HG02970 (cell line): ENCODE results near the gene KMT5B.

Experiments
- ATAC-seq: cut with Tn5 transposase; IDR thresholded peaks from one replicate; pipeline ENCODE4 v1.9.1; 2021; ENCODE audit warnings: mild to moderate bottlenecking, moderate library complexity, moderate number of reproducible peaks; ENCODE audit not compliant: unreplicated experiment, low FRiP score

Gene KMT5B

DNA sequence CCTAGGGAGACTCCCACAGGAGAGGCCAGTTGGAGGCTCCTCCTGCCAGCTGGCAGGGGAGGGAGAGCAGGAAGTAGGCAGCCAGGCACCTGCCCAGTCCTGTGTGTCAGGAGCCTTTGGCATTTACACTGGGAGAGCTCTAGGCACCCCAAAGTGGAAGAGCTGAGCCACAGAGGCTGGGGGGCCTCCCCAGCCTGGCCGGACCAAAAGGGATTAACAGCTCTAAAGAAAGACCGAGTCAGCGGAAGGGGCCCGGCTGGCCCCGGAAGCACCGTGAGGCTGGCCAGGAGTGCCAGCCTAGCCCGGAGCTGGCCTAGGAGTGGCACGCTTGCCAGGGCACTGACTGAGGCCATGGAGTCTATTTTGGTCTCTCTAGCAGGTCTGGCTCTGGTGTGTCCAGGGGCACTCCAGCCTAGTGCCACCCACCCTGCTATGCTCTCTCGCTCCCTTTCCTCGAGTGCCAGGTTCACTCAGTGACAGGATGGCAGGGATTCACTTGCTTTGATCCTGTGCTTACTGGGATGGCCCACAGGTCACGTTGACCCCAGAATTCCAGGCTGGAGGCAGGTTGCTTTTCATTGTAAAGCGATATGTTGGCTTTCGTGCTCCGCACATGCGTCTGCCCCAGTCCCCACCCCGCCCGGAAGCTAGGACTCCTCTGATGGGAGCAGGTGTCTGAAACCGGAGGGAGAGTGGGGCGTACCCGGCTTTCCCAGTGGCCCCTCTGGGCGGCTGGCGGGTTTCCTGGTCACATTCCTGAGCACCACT lies 3.3 kb upstream of the KMT5B start:
- no peak for ATAC-seq

DNA sequence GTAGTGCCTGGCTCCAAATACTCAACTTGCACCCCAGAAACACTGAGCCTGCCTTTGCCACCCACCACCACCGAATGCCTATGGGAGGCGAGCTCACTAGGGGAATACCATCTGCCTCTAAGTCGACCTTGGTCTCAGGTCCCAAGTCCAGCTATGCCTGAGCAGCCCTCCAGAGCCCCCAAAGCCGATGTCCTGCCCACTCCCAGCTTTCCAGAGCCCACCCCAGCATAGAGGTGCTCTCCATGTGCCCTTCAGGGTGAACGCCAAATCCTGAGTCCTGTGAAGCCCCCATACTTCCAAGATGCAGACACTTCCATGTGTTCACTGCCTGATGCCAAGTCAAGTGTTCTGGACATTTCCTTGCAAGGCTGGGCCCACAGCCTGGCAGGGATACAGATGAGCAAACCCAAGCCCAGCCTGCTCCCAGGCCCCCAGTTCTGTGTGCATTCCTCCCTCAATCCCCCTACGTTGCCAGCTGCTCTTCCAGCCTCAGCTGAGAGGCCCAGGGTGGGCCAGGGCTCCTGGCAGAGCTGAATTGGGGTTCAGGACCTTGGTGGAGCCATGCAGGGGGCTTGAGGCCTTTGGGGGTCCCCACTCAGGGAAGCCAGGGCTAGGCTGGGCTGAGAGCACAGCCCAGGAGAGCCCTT lies 2.6 kb upstream of the KMT5B start:
- ATAC-seq: no peak

DNA sequence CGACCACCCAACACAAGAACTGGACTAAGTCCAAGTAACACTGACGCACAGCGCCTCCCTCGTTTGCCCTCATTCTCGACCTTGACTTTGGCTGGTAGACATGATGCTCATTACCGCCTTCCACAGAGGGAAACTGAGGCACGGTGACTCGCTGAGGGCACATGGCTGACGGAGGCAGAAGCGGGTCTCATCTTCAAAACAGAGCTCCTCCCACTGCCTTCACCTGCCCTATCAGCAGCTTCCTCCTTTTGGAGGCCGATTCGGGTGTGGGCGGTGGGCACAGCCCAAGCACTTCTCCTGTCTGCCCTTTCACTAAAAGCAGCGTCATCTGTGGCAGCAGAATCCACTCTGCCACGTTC lies 2.0 kb upstream of the KMT5B start:
- ATAC-seq: no peak

DNA sequence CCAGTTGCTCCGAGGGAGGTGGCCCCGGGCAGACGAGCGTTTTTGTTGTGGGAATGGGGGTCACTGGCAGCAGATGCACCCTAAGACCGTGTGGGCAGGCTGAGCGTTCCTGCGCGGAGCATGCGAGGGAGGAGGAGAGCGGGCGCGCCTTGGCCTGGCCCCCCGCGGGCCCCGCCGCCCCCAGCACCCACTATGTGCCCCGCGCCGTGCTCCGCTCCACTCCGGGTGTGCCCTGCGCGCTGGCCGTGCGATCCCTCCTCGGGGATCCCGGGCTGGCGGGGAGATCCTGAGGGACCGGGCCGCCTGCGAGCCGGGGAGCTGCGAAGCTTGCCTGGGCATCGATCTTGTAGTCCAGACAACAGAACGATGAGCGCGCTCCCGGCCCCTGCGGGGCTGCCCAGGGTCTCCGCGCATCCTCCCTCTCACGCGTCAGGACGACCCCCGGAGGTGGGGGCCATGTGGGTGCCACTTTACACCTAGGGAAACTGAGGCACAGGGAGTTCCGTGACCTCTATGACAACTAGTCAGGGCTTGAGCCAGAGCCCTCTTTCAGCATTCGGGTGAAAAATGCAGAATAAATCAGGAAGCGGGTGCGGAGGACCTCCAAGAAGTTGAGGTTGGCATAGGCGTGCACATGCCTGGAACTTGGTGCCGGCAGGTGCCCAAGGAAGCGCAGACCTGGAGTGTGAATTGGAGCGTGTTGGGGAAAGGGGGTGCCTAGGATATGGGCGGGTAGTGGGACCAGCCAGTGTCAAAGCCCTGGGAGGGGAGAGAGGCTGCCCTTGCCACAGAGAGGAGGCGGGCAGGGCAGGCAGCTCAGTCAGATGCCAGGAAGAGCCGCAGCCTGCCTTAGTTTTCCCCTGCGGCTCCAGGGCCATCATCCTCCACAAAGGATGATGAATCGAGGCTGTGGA lies 1.3 kb upstream of the KMT5B start:
- no peak for ATAC-seq

DNA sequence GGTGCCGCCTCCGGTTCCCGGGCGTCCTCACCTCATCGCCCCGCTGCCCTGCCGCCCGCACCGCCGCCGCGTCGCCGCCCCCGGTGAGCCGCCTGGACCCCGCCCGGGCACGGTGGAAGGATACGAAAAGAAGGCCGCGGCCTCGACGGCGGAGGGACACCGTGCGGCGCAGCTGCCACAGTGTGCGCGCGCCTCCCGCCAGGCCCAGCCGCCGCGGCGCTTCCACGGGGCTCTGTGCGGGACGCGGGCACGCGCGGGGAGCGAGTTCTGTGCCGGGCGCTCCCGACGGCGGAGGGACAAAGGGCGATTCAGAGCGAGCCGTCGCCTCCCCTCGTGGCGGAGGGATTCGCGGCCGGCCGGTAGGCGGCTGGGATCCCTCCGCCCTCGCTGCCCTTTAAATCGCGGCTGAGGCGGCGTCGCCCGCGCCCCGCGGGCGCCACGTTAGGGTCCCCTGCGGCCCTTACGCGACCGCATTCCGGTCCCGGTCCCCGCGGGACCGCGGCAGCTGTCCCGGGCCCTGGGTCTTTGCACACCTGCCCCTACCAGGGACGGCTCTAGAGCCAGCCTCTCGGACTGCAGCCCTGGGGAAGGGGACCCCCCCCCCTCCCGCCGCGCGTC lies 568 bp upstream of the KMT5B start:
- ATAC-seq: peak; percentile 59

DNA sequence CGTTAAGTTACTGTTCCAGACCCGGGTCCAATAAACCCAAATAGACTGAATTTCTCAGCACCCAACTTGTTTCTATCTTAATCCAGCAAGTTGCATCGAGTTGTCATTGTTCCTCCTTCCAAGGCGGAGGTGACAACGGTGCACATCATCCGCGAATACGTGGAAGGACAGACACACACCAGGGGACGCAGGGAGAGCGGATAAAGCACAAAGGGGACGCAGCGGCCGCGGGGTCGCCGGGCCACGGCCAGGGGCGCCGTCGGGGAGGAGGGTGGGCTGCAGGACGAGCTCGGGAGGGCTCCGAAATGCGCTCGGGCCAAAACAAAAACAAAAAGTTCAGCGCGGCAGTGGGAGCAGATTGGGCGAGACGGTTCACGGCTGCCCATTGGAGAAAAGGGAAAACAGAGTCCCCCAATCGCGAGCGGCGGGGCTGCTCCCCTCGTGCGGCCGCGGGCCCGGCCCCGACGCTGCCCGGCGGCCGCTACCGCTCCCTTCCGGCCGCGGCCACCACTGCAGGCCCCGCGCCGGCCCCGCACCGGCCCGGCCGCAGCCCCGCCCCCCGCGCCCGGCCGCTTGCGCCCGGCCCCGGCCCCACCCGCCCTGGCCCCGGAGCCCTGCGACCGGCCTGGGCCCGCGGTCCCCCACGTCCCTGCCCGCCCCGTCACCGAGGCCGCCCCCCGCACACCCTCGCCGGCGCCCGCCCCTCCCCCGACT lies 518 bp downstream of the KMT5B start:
- peak; percentile 61 for ATAC-seq

DNA sequence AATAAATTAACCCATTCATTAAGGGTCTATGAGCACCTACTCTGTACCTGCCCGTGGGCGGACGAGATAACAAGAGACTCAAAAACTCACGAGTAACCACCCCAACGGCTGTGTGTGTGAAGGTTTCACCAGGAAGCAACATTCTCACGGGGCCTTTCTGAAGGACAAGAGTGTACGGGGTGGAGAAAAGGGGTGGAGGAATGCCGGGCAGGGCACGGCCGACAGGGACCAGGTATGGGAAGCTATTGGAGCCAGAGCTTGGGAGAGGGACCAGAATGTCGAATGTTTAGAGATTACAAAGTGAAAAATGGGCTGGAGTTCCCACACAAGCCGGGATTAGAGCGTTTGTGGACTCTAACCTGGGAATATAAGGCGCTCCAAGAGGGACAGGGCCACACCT lies 1.6 kb downstream of the KMT5B start:
- ATAC-seq: no peak

DNA sequence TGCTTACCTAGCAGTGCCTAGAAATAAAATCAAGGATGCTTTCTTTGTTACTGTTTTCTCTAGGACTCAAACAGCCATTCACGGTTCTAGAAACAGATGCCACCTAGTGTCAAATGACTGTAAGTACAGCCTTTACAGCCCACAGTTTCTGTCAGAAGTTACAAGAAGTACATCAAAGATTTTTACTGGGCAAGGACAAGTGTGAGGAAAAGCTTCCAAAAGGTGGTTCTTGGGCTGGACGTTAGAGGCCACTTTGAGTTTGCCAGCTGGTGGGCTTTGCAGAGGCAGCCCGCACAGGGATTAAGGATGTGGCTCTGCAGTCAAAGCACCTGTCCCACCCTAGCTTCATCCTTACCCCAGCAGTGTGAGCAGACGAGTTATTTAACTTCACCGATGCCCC lies 6.9 kb downstream of the KMT5B start:
- ATAC-seq: no peak

DNA sequence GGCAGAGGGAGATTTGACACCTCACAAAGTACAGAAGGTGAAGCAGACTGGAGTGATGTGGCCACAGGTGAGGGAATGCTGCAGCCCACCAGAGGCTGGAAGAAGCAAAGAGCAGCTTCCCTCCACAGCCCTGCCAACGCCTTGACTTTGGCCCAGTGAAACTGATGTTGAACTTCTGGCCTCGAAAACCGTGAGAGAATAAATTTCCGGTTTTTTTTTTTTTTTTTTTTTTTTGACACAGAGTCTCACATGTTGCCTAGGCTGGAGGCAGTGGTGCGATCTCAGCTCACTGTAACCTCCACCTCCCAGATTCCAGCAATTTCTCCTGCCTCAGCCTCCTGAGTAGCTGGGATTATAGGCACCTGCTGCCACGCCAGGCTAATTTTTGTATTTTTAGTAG lies 8.7 kb downstream of the KMT5B start:
- no peak for ATAC-seq

DNA sequence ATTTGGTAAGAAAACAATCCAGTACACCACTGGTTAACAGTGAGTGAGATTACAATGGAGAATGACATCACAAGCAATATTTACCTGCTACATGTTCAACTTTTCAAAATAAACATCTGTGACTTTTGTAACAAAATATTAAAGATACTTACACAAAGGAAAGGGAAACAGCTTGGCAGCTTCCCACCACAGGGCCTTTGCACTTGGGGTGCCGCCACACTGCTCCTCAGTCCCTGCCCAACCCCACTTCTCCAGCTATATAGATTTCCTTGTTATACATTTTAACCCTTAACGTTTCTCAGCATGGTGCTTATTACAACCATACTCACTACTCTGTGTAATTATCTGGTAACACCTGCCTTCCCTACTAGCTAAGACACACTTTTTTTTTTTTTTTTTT lies 10.9 kb downstream of the KMT5B start:
- ATAC-seq: no peak

DNA sequence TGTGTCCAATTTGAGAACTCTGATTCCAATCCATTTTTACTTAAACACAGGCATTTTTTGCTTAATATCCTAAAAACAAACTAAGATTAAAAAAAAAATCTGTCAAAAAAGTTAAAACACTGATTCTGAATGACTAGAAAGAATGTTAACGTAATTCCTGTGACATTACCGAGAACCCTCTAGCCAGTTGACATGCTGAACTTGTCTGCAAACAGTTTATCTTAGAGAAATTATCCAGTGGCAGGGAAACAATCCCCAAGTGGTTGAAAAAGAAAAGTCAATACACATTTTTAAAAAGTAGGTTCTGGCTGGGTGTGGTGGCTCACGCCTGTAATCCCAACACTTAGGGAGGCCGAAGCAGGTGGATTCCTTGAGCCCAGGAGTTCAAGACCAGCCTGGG lies 11.6 kb downstream of the KMT5B start:
- ATAC-seq: no peak

DNA sequence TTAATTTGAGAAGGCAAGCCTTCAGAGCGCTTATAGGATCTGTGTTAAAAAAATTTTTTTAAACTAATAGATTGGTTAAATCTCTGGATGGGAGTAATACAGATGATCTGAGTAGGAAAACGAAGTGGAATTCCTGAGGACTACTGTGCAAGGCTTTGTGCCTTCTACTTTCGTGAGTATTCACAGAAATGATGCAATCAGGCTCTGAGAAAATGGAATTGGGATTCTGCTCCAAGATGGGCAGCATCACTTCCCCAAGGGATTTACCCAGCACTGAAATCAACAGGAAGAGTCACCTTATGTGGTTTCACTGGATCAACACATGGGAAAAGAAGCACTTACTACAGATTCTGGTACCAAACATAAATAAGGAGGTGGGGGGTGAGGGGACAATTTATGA lies 12.5 kb downstream of the KMT5B start:
- ATAC-seq: no peak

DNA sequence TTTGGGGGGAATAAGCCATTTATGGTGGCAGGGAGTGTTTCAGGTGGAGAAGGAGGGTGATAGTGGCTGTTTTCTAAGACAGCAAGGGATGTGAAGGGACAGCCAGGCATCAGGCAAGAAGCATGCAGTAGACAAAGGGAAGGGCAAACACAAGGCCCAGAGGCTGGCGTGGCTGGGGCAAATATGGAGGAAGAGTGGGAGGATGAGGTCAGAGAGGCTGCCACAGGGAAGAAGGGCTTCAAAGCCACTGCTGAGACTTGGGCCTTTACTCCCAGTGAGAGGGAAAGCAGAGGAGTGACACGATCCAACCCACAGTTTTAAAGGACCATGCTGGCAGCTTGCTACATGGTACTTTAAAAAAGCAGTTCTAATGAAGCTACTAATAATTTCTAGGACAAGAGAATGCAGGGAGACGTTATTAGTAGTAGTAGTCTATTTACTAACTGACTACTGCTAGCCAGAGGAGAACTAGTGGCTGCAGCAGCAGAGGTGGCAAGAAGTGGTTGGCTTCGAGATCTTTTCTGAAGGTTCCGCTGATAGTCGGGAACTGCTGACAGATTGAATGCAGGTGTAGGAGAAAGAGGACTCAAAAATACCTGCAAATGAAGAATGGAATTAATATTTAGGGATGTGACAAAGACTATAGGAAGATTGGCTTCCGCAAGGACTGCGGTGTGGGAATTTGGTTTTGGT lies 13.7 kb downstream of the KMT5B start:
- ATAC-seq: no peak

DNA sequence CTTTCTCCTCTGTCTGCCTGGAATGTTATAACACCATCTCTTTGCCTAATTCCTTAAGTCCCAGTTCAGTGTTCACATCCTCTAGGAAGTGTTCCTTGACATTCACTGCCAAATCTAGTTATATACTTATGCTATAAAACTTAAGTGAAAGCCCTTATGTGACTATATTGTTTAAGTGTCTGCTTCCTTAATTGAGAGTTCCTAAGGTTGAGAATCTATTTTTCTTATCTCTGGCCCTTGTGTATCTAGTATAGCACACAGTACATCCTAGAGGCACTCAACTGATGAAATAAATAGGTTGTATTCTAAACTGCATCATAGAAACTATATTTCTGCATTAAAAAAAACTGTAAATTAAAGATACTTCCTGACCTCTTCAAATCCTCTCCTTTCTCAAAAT lies 16.9 kb downstream of the KMT5B start:
- ATAC-seq: no peak

DNA sequence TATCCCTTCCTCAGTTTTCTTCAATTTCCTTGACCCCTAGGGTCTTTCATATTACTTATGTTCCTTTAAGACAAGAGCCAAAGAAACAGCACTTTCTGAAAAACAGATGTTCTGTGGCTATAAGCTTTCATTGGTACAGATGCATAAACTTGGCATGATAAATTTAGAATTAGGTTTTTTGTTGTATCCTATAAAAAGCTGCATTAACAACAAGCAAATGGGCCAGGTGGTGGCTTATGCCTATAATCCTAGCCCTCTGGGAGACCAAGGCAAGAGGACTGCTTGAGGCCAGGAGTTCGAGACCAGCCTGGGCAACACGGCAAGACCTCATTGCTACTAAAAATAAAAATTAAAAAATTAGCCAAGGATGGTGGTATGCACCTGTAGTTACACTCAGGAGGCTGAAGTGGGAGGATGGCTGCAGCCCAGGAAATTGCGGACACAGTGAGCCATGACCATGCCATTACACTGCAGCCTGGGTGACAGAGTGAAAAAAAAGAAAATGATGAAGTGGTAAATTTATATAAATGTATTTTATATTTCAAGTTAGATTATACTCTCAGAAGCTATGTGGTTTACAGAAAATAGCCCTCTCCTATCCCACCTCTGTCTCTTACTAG lies 18.3 kb downstream of the KMT5B start:
- ATAC-seq: no peak

DNA sequence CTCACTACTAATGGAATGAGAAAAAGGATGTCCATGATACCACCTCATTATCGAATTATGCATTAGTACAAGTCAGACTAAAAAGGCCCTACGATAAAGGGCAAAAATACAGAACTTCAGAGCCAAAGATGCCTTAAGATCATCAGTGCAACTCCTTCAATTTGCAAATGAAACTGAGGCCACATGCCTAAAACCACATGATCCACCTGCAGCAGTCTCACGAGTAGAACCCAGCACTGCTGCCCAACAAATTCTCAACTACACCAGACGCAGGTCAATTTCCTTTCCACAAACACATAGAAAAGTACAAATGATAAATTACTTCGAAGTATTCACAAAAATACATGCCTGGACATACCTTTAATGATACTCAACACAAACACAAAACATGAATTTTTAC lies 20.1 kb downstream of the KMT5B start:
- no peak for ATAC-seq

DNA sequence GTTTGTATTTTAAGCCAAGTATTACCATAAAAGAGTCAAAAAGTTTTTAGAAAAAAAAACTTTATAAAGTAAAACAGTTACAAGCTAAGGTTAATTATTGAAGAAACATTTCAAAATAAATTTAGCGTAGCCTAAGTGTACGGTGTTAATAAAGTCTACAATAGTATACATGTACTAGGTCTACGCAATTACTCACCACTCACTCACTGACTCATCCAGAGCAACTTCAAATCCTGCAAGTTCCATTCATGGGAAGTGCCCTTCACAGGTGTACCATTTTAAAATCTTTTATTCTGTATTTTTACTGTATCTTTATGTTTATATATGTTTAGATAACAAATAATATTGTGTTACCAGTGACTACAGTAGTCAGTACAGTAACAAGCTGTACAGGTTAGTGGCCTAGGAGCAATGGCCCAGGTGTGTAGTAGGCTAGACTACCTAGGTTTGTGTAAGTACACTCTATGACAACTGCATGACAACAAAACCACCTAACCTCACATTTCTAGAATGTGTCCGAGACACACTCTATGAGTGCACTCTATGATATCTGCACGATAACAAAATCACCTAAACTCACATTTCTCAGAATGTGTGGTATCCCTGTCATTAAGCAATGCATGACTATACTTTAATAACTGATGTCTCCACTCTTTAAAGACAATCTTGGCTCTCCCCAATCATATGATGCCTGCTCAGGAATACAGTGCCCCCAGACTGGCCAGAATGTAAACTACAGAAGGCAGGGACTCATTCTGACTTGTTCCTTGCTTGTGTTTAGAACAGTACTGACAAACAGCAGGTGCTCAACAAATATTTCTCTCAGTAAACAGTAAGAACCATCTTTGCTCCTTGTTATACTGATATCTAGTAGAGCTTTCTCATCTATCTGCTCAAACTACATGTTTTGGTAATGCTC lies 21.2 kb downstream of the KMT5B start:
- ATAC-seq: no peak

DNA sequence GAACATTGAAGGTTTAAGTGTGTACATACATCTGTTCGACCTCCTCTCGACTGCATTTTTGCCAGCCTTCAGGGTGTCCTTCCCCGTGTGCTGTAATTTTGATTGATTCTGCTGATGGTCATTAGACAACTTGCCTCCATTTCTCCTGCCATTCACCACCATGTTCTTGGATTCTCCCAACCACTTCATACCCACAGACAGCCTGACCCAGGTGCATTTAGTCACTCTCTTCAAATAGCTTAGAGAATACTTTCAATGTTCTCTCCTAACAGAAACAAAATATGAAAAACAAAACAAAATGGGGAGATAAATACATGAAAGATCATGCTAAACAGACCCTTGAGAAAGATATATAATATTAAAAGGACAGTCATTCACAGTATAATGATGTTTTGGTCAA lies 23.2 kb downstream of the KMT5B start:
- ATAC-seq: no peak
